WI38 (cell line): ENCODE measurements around the gene HEXA.

ENCODE experiments used
- H3K4me3 ChIP-seq: 2 replicates; pipeline ENCODE4 v1.5.1; 2011; ENCODE audit warnings: low read depth, mild to moderate bottlenecking, control low read depth, low read length
- CTCF ChIP-seq: IDR thresholded peaks from 2 replicates; pipeline ENCODE4 v1.5.1; 2012; ENCODE audit warnings: low read depth, mild to moderate bottlenecking, control low read depth, low read length

HEXA gene

GRCh38 chr15:72341361-72341760 lies 34.5 kb downstream of the HEXA start:
- no peak overlapping the region for H3K4me3 ChIP-seq
- TF ChIP-seq CTCF: no peak

- H3K4me3 ChIP-seq: no peak overlapping the region
- TF ChIP-seq CTCF: no peak
These were observed 35.4 kb downstream of the HEXA start for GRCh38 chr15:72340366-72340765.

GRCh38 chr15:72339777-72340177 lies 36.0 kb downstream of the HEXA start:
- TF ChIP-seq CTCF: no peak
- H3K4me3 ChIP-seq: no peak overlapping the region

GRCh38 chr15:72338617-72339321 lies 37.0 kb downstream of the HEXA start:
- no peak for TF ChIP-seq CTCF
- H3K4me3 ChIP-seq: no peak overlapping the region

- TF ChIP-seq CTCF: no peak
- no peak overlapping the region for H3K4me3 ChIP-seq
These were observed 37.7 kb downstream of the HEXA start for GRCh38 chr15:72338148-72338547.

GRCh38 chr15:72334842-72335241 lies 41.0 kb downstream of the HEXA start:
- TF ChIP-seq CTCF: no peak
- H3K4me3 ChIP-seq: no peak overlapping the region

- no peak overlapping the region for H3K4me3 ChIP-seq
- no peak for TF ChIP-seq CTCF
These were observed 44.8 kb downstream of the HEXA start for GRCh38 chr15:72331021-72331420.
